HCT116 (cell line): ENCODE results near the gene FTO. TPM values are rescaled to one million over a fixed set of nuclear protein-coding genes. Genes with fewer than 3 reads are reported as not detected.

Source experiments
- ATAC-seq: fragments of 200-7000 bp; cut with Tn5 transposase; 2 replicates; pipeline ENCODE4 v1.9.1; 2020; ENCODE audit warnings: mild to moderate bottlenecking, moderate library complexity
- BruUV-seq: library from RNA; stranded (reverse); fragments of 400-500 nt; replicated peaks from 2 replicates; lab custom pipeline; 2021; lab: Mats Ljungman, UMichigan
- CTCF ChIA-PET: fragments of 300-600 bp; sonication (Branson Sonifier 250); formaldehyde crosslinking; loops from one replicate; lab custom pipeline; 2021; ENCODE audit warnings: antibody characterized with exemption; lab: Charles Lee
- POLR2A ChIA-PET: fragments of 300-600, 350-600 bp; sonication (Branson Sonifier 250); formaldehyde crosslinking; loops from one replicate; lab custom pipeline; 2021; ENCODE audit warnings: antibody characterized with exemption; lab: Charles Lee
- RAD21 ChIA-PET, 2 experiments: fragments of 300-600 bp; sonication (Branson Sonifier 250); formaldehyde crosslinking; loops; one replicate each; lab custom pipeline; 2023; ENCODE audit warnings: low total read pairs in 2 of 2; ENCODE audit not compliant: uncharacterized antibody in 2 of 2, unreplicated experiment in 2 of 2, low non-redundant PET in 1 of 2; lab: Charles Lee
- DNase-seq: peaks from one replicate; pipeline ENCODE4 v3.0.0-alpha.2; 2010; ENCODE audit warnings: low read depth, low spot score
- H2AFZ ChIP-seq: fragments of 200-600 bp; shearing (Covaris generic), sonication (generic); 2 replicates; pipeline ENCODE4 v1.6.1; 2017; ENCODE audit warnings: low read depth, mixed run types, mixed read lengths, antibody characterized with exemption, low read length; ENCODE audit not compliant: poor library complexity, severe bottlenecking
- H3K27ac ChIP-seq: 2 replicates; pipeline ENCODE4 v1.5.1; 2012; ENCODE audit warnings: low read depth, low read length
- H3K27me3 ChIP-seq: fragments of 200-600 bp; sonication (generic); 2 replicates; pipeline ENCODE4 v1.6.1; 2016; ENCODE audit warnings: mixed run types, low read length, mixed read lengths; ENCODE audit not compliant: insufficient read depth
- H3K36me3 ChIP-seq, 2 experiments: fragments of 200-500 bp in 1 of 2; fragments of 200-600 bp in 1 of 2; sonication (Bioruptor generic) in 1 of 2; sonication (generic) in 1 of 2; 2 replicates each; pipeline versions ENCODE4 v1.5.1 to v1.6.1; 2014 to 2016; ENCODE audit warnings: low read length in 2 of 2, inconsistent platforms in 1 of 2, mixed read lengths in 1 of 2, mixed run types in 1 of 2; ENCODE audit not compliant: insufficient read depth in 2 of 2, control insufficient read depth in 1 of 2
- H3K4me1 ChIP-seq, 2 experiments: fragments of 200-600 bp in 1 of 2; sonication (generic) in 1 of 2; 2 replicates each; pipeline versions ENCODE4 v1.5.1 to v1.6.1; 2012 to 2017; ENCODE audit warnings: low read length in 2 of 2, inconsistent platforms in 1 of 2, mild to moderate bottlenecking in 1 of 2, mixed read lengths in 1 of 2, mixed run types in 1 of 2, moderate library complexity in 1 of 2; ENCODE audit not compliant: insufficient read depth in 2 of 2, control insufficient read depth in 1 of 2
- H3K4me2 ChIP-seq: fragments of 200-600 bp; sonication (generic); 2 replicates; pipeline ENCODE4 v1.6.1; 2017; ENCODE audit warnings: mixed run types, low read length, mixed read lengths
- H3K4me3 ChIP-seq, 2 experiments: fragments of 200-600 bp in 1 of 2; sonication (generic) in 1 of 2; replicated peaks in 1 of 2; 2 replicates each; pipeline ENCODE4 v1.5.1; 2011 to 2016; ENCODE audit warnings: low read length in 2 of 2, control low read depth in 1 of 2, low read depth in 1 of 2, mild to moderate bottlenecking in 1 of 2, mixed read lengths in 1 of 2, mixed run types in 1 of 2
- H3K79me2 ChIP-seq: fragments of 200-600 bp; sonication (generic); 2 replicates; pipeline ENCODE4 v1.6.1; 2017; ENCODE audit warnings: mild to moderate bottlenecking, mixed run types, low read length, moderate library complexity, mixed read lengths; ENCODE audit not compliant: insufficient read depth
- H3K9ac ChIP-seq: fragments of 200-600 bp; sonication (generic); 2 replicates; pipeline ENCODE4 v1.6.1; 2016; ENCODE audit warnings: low read length, mixed read lengths
- H3K9me2 ChIP-seq: fragments of 200-600 bp; sonication (generic), shearing (Covaris generic); 2 replicates; pipeline ENCODE4 v1.6.1; 2017; ENCODE audit warnings: mixed run types, mild to moderate bottlenecking, moderate library complexity; ENCODE audit not compliant: insufficient read depth
- H3K9me3 ChIP-seq, 2 experiments: fragments of 200-500 bp in 1 of 2; fragments of 200-600 bp in 1 of 2; sonication (Bioruptor generic) in 1 of 2; sonication (generic) in 1 of 2; 2 replicates each; pipeline ENCODE4 v1.6.1; 2014 to 2017; ENCODE audit warnings: low read length in 2 of 2, mixed read lengths in 2 of 2, inconsistent platforms in 1 of 2, low read depth in 1 of 2, mild to moderate bottlenecking in 1 of 2, mixed run types in 1 of 2, moderate library complexity in 1 of 2; ENCODE audit not compliant: control insufficient read depth in 1 of 2, insufficient read depth in 1 of 2
- H4K20me1 ChIP-seq: fragments of 200-600 bp; sonication (generic), shearing (Covaris generic); 2 replicates; pipeline ENCODE4 v1.6.1; 2017; ENCODE audit warnings: mixed run types, mild to moderate bottlenecking, moderate library complexity; ENCODE audit not compliant: insufficient read depth
- CBX3 ChIP-seq: IDR thresholded peaks from 2 replicates; pipeline ENCODE4 v1.6.1; 2012; ENCODE audit warnings: low read depth
- ELF1 ChIP-seq: IDR thresholded peaks from 2 replicates; pipeline ENCODE4 v1.6.1; 2012; ENCODE audit warnings: low read depth, borderline replicate concordance
- POLR2AphosphoS5 ChIP-seq: IDR thresholded peaks from 2 replicates; pipeline ENCODE4 v1.6.1; 2011; ENCODE audit warnings: mild to moderate bottlenecking, low read depth, low read length, moderate library complexity
- REST ChIP-seq: IDR thresholded peaks from 2 replicates; pipeline ENCODE4 v1.6.1; 2012; ENCODE audit warnings: low read depth
- SP1 ChIP-seq: IDR thresholded peaks from 2 replicates; pipeline ENCODE4 v1.6.1; 2012; ENCODE audit warnings: low read depth
- intact Hi-C: fragments of 100-400 bp; cut with micrococcal nuclease; formaldehyde crosslinking; loops from 2 replicates; pipeline ENCODE4 v1.10.0; 2022
- total RNA-seq: library from RNA; stranded (reverse); gene quantifications from one replicate; pipeline ENCODE4 v1.2.1, GENCODE V29; 2021; ENCODE audit not compliant: unreplicated experiment

Gene FTO
- total RNA-seq, 1 experiment from 2014 or later, result 55.2 TPM

GRCh38 chr16:53952215-53953208 is 248.6 kb downstream of the FTO start:
- no peaks in the 10 kb centered on the region for H3K9me2 ChIP-seq
- ChIA-PET POLR2A (no interaction called here), CTCF (no interaction called here), RAD21 (no interaction called here)
- H3K4me2 ChIP-seq, result no peak overlapping the region
- H3K9me3 ChIP-seq, result no peaks in the 10 kb centered on the region
- no peaks in the 10 kb centered on the region for H4K20me1 ChIP-seq
- ATAC-seq, result no peak
- no peaks in the 10 kb centered on the region for H3K79me2 ChIP-seq
- H2AFZ ChIP-seq, result no peak overlapping the region
- H3K4me1 ChIP-seq, result no peaks in the 10 kb centered on the region
- intact Hi-C loops, result no loop called here
- no peak for DNase-seq
- no peak overlapping the region for H3K9ac ChIP-seq
- no peaks in the 10 kb centered on the region for H3K36me3 ChIP-seq
- BruUV-seq, result no TSS peak
- H3K27ac ChIP-seq, result no peak overlapping the region
- H3K4me3 ChIP-seq, result no peak overlapping the region
- TF ChIP-seq CBX3, result no peak
- no peak for TF ChIP-seq POLR2AphosphoS5
- no peak for TF ChIP-seq ELF1
- no peak for TF ChIP-seq REST
- no peak for TF ChIP-seq SP1
- H3K27me3 ChIP-seq, result no peaks in the 10 kb centered on the region
